ENCODE measurements around the gene TTC17. TPM values are rescaled to one million over a fixed set of nuclear protein-coding genes. Genes with fewer than 3 reads are reported as not detected.

The TTC17 gene
- total and polyA plus RNA-seq, 2 of the 4 experiments (the other 2 are of a cell fraction) = 56.3 to 61.3 TPM

GRCh38 chr11:43397251-43397650 is 38.5 kb downstream of the TTC17 start:
- H3K79me1 ChIP-seq (ENCODE audit: low read depth in 1 of 2, low read length in 2 of 2) = peaks cover 0 to 3% of the 10 kb centered on the region in 2 experiments; a peak in 1 of 4 replicates
- WGBS, 2 experiments (ENCODE audit: extremely low coverage in 2 of 2, insufficient read length in 1 of 2) = no CpG with 5 or more reads among the region's 3 CpGs
- no peak overlapping the region for H2AK9ac ChIP-seq (replicated peaks; ENCODE audit: low read depth, low read length, poor library complexity)
- ChIA-PET CTCF (no interaction called here), POLR2A (ENCODE audit: unreplicated experiment) (no interaction called here)
- H2AK5ac ChIP-seq (ENCODE audit: low read depth, low read length) = no peak overlapping the region
- TF ChIP-seq RCOR1 (IDR thresholded peaks at IDR 0.05; ENCODE audit: insufficient replicate concordance, low read length) = no peak
- TF ChIP-seq MXI1 (IDR thresholded peaks at IDR 0.05; ENCODE audit: borderline replicate concordance, low read depth, low read length) = no peak
- no peak for TF ChIP-seq CTCF (conservative IDR thresholded peaks at IDR 0.05; ENCODE audit: low read depth, low read length)
- no peak for TF ChIP-seq USF2 (IDR thresholded peaks at IDR 0.05; ENCODE audit: low read depth, low read length)
- no peak for TF ChIP-seq NFE2L2 (IDR thresholded peaks at IDR 0.05; ENCODE audit: low read depth, low read length)
- no peak for TF ChIP-seq MAZ (IDR thresholded peaks at IDR 0.05; ENCODE audit: borderline replicate concordance, low read depth, low read length)
- TF ChIP-seq SMC3 (IDR thresholded peaks at IDR 0.05; ENCODE audit: low read depth, low read length) = no peak
- no peak for TF ChIP-seq CHD1 (IDR thresholded peaks at IDR 0.05; ENCODE audit: low read depth, low read length)
- TF ChIP-seq BHLHE40 (IDR thresholded peaks at IDR 0.05; ENCODE audit: low read depth, low read length) = no peak
- TF ChIP-seq CEBPB (IDR thresholded peaks at IDR 0.05; ENCODE audit: low read depth, low read length) = no peak
- no peak for TF ChIP-seq RAD21 (IDR thresholded peaks at IDR 0.05; ENCODE audit: low read length)
- no peak for TF ChIP-seq RFX5 (IDR thresholded peaks at IDR 0.05; ENCODE audit: low read depth, low read length)
- TF ChIP-seq MAFK (IDR thresholded peaks at IDR 0.05; ENCODE audit: low read depth, low read length) = no peak
- TF ChIP-seq FOS (IDR thresholded peaks at IDR 0.05; ENCODE audit: low read depth, low read length) = no peak
- no peak for TF ChIP-seq ELK1 (IDR thresholded peaks at IDR 0.05; ENCODE audit: borderline replicate concordance, low read depth, low read length)
- TF ChIP-seq POLR2A (IDR thresholded peaks at IDR 0.05; ENCODE audit: low read depth, low read length) = no peak
- ATAC-seq (ENCODE audit: low read depth) (no peak), DNase-seq (peak; percentile 3)
- no peak overlapping the region for H4K5ac ChIP-seq (ENCODE audit: low read depth, low read length)
- H4K91ac ChIP-seq (ENCODE audit: insufficient read depth, low read depth, low read length) = no peak overlapping the region
- H3K4ac ChIP-seq (ENCODE audit: low read depth, low read length) = no peak overlapping the region
- H3K4me3 ChIP-seq (ENCODE audit: insufficient read depth, low read depth, low read length) = no peak overlapping the region
- no peak overlapping the region for H2AFZ ChIP-seq (replicated peaks; ENCODE audit: low read length, poor library complexity)
- no peak overlapping the region for H2BK15ac ChIP-seq (ENCODE audit: low read depth, low read length)
- no peaks in the 10 kb centered on the region for H3K9me3 ChIP-seq (ENCODE audit: control insufficient read depth, insufficient read depth, low read length)
- no peak overlapping the region for H3K9ac ChIP-seq (ENCODE audit: low read depth, low read length)
- H3K9me1 ChIP-seq (ENCODE audit: insufficient read depth, low read length) = 0 out of 2 replicates have a peak, but pooled peaks cover 3% of the 10 kb centered on the region
- no peak overlapping the region for H3K23ac ChIP-seq (ENCODE audit: low read depth, low read length)
- no peaks in the 10 kb centered on the region for H3K27me3 ChIP-seq (ENCODE audit: control insufficient read depth, insufficient read depth, low read length)
- 0 out of 2 replicates have a peak, but pooled peaks cover 3% of the 10 kb centered on the region for H3K4me1 ChIP-seq (ENCODE audit: control insufficient read depth, insufficient read depth, low read length)
- intact Hi-C loops (cut with micrococcal nuclease) (no loop called here), in situ Hi-C loops (cut with MboI; ENCODE audit: low sequenced_read_pairs) (no loop called here), dilution Hi-C loops (cut with HindIII; ENCODE audit: low sequenced_read_pairs, unreplicated experiment) (no loop called here)
- H3K4me2 ChIP-seq (ENCODE audit: low read depth, low read length) = no peak overlapping the region
- H2BK120ac ChIP-seq (ENCODE audit: low read depth, low read length) = no peak overlapping the region
- H2BK5ac ChIP-seq (ENCODE audit: low read depth, low read length, poor library complexity, severe bottlenecking) = no peak overlapping the region
- H3K56ac ChIP-seq (ENCODE audit: extremely low read depth, insufficient read depth, low read length) = no peak overlapping the region
- BruUV-seq (replicated peaks) = no TSS peak
- H3K18ac ChIP-seq (ENCODE audit: low read depth, low read length) = no peak overlapping the region
- H2BK20ac ChIP-seq (ENCODE audit: low read depth, low read length) = no peak overlapping the region
- H4K8ac ChIP-seq (ENCODE audit: low read depth in 2 of 2, low read length in 2 of 2) = no peak overlapping the region
- H3K14ac ChIP-seq (replicated peaks; ENCODE audit: low read depth, low read length) = no peak overlapping the region
- no peak overlapping the region for H3K27ac ChIP-seq (ENCODE audit: insufficient read depth, low read length)
- H4K20me1 ChIP-seq (ENCODE audit: insufficient read depth, low read length) = no peaks in the 10 kb centered on the region
- peaks cover 41% of the 10 kb centered on the region for H3K36me3 ChIP-seq (ENCODE audit: control insufficient read depth, insufficient read depth, low read length)
